ENCODE measurements around the gene GNG13.

GNG13 gene

DNA sequence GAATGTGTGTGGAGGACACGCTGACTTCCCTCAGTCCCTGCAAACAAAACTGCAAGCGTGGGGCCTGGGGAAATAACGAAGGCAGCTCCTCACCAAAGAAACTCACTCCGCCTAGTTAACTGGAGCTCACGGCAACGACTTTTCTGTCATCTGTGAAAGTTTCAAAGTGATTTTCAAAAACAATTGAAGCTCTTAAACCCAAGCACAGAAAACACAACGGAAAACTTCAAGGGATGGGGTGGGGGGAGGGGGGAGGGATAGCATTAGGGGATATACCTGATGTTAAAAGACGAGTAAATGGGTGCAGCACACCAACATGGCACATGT is 3.2 kb upstream of the GNG13 start:
- peaks cover 44% of the 10 kb centered on the region for H3K27me3 Mint-ChIP-seq (ENCODE audit: low read depth)
- H3K36me3 Mint-ChIP-seq (ENCODE audit: low read depth), result peaks cover 4% of the 10 kb centered on the region
- H3K4me3 Mint-ChIP-seq, result no peak overlapping the region
- TF ChIP-seq, protein P1, sequence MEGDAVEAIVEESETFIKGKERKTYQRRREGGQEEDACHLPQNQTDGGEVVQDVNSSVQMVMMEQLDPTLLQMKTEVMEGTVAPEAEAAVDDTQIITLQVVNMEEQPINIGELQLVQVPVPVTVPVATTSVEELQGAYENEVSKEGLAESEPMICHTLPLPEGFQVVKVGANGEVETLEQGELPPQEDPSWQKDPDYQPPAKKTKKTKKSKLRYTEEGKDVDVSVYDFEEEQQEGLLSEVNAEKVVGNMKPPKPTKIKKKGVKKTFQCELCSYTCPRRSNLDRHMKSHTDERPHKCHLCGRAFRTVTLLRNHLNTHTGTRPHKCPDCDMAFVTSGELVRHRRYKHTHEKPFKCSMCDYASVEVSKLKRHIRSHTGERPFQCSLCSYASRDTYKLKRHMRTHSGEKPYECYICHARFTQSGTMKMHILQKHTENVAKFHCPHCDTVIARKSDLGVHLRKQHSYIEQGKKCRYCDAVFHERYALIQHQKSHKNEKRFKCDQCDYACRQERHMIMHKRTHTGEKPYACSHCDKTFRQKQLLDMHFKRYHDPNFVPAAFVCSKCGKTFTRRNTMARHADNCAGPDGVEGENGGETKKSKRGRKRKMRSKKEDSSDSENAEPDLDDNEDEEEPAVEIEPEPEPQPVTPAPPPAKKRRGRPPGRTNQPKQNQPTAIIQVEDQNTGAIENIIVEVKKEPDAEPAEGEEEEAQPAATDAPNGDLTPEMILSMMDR (IDR thresholded peaks at IDR 0.05; ENCODE audit: unreplicated experiment in 3 of 3), result no peak
- peaks cover 12% of the 10 kb centered on the region for H3K4me1 Mint-ChIP-seq
- peaks cover 6% of the 10 kb centered on the region for H3K9me3 Mint-ChIP-seq
- H3K27ac Mint-ChIP-seq, result no peak overlapping the region

DNA sequence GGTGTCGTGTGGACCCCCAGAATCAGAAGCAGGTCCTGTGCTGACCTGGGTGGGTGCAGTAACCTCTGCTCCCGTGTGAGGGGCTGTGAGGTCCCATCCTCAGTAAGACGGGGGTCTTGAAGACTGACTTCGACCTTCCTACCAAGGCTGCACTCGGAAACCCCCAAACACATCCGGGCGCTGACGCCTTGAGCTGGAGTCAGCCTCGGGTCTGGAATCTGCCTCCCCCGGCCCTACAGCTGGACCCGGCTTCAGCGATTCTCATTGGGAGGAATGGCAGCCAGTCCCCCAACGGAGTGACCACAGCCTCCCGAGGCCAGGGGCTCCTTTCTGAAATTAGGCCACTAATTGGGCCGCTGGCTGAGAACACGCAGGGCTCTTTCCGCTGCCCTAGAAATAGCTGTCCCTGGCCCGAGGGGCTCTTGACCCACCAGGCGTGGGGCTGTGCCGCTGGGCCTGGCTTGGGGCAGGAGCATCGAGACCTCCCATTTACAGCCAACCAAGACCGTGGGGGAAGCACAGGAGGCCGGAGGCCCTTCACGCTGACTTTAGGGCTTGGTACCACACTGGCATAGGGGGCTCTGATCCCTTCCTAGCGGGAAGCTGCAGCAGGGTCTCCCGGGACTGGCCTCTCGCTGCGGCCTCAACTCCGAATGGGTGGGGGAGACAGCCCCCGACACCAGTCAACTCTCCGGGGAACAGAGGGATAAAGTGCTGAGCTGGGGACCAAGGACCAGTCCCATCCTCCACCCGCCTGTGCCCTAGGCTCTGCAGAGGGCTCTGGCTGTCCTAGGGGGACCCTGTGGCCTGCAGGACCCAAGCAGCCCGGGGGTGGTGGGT is 2.6 kb upstream of the GNG13 start:
- peaks cover 45% of the 10 kb centered on the region for H3K27me3 Mint-ChIP-seq (ENCODE audit: low read depth)
- TF ChIP-seq, protein P1 (IDR thresholded peaks at IDR 0.05; ENCODE audit: unreplicated experiment in 3 of 3), result no peak
- peaks cover 12% of the 10 kb centered on the region for H3K4me1 Mint-ChIP-seq
- no peak overlapping the region for H3K4me3 Mint-ChIP-seq
- H3K36me3 Mint-ChIP-seq (ENCODE audit: low read depth), result peaks cover 4% of the 10 kb centered on the region
- peaks cover 3% of the 10 kb centered on the region for H3K9me3 Mint-ChIP-seq
- no peak overlapping the region for H3K27ac Mint-ChIP-seq

DNA sequence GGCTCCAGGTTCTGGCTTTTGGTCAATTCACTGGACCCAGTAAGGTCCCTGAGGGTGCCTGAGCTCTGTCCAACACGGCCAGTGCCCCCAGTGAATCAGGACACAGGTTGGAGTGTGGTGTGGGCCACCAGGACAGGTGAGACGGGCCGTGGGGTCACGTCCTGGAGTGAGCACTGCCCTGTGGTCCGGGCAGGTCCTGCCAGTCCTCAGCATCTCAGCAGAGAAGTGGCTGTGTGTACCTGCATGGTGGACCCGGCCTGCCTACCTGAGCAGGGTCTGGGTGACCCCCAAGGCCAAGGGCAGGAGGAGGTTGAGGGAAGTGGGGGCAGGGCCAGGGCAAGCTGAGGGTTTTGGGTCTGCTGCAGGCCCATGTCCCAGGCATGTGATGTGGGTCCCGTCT is 1.9 kb upstream of the GNG13 start:
- Mint-ChIP-seq H3K36me3 (ENCODE audit: low read depth) (peaks cover 3% of the 10 kb centered on the region), H3K4me3 (no peak overlapping the region), H3K27ac (no peak overlapping the region), H3K4me1 (peaks cover 7% of the 10 kb centered on the region), H3K9me3 (no peaks in the 10 kb centered on the region), H3K27me3 (ENCODE audit: low read depth) (peaks cover 48% of the 10 kb centered on the region)
- TF ChIP-seq, protein P1 (IDR thresholded peaks at IDR 0.05; ENCODE audit: unreplicated experiment in 3 of 3), result no peak

DNA sequence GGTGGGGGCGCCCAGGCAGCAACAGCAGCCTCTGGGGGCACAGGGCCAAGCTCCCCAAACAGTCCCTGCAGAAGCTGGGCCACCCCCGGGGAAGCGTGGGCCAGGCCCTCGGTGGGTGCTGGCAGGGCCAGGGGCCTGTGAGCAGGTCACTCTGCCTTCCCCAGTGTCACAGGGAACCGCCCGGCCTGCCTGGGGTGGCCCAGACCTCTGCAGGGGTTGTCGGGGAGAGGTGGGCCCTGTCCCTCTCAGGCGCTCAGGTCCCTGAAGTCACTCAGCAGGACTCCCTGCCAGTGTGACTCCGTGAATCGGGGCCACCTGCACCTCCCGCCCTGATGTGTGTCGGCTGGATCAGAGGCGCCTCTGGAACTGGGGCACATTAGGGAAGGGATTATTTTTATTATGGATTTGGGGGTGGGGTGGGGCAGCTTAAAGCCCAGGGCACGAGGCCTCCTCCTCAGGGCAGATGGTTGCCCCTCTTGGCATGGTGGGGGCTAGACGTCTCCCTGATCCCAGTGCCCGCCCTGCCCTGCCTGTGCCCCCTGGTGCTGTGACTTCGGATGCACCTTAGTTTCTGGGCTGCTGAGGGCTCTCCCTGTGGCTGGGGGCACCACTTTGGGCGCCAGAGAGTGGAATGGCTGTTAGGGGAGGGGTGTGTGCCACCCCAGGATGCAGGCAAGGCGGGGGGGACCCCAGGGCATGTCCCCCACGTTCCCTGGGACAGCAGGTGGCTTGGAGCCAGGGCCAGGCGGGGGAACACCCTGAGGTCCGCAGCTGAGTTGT is 1.2 kb upstream of the GNG13 start:
- peaks cover 49% of the 10 kb centered on the region for H3K27me3 Mint-ChIP-seq (ENCODE audit: low read depth)
- no peaks in the 10 kb centered on the region for H3K9me3 Mint-ChIP-seq
- TF ChIP-seq, protein P1 (IDR thresholded peaks at IDR 0.05; ENCODE audit: unreplicated experiment in 3 of 3), result no peak
- H3K4me3 Mint-ChIP-seq, result no peak overlapping the region
- H3K27ac Mint-ChIP-seq, result no peak overlapping the region
- peaks cover 3% of the 10 kb centered on the region for H3K36me3 Mint-ChIP-seq (ENCODE audit: low read depth)
- peaks cover 7% of the 10 kb centered on the region for H3K4me1 Mint-ChIP-seq

DNA sequence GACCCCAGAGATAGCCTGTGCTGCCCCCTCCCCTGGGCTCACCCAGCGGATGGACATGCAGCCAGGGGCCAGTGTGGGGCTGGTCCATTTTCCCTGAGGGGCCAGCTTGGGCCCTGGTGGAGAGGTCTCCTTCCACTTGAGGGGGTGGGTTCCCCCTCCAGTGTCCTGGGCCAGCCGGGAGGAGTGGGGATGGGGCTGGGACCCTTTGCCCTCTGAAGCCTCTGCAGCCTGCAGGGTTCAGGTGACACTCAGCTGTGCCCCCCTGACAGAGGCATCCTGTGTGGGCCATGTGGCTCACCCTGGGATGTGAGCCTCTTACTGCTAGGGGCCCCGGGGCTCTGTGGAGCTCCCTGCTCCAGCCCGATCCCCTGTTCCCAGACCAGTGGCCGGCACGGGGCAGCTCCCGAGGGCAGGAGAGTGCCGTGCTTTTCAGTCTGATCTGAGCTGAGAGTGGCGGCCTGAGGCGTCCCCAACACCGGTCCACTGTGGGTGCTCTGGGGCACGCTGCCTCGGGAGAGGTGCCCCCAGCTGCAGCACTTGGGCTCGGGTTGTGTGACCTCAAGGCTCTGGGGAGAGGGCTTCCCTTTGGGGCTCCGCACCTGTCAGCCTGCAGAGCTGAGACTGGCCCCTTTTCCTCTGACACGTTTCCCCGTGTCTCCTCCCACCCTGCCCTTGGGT is 439 bp upstream of the GNG13 start:
- peaks cover 49% of the 10 kb centered on the region for H3K27me3 Mint-ChIP-seq (ENCODE audit: low read depth)
- TF ChIP-seq, protein P1 (IDR thresholded peaks at IDR 0.05; ENCODE audit: unreplicated experiment in 3 of 3), result no peak
- peaks cover 7% of the 10 kb centered on the region for H3K4me1 Mint-ChIP-seq
- no peak overlapping the region for H3K4me3 Mint-ChIP-seq
- no peak overlapping the region for H3K27ac Mint-ChIP-seq
- H3K36me3 Mint-ChIP-seq (ENCODE audit: low read depth), result peaks cover 3% of the 10 kb centered on the region
- no peaks in the 10 kb centered on the region for H3K9me3 Mint-ChIP-seq
